H1 (cell line): Measurements from ENCODE around the gene MEF2C. TPM values are rescaled to one million over a fixed set of nuclear protein-coding genes. Genes with fewer than 3 reads are reported as not detected.

ENCODE experiments used
- CTCF ChIA-PET: fragments of 300-600 bp; sonication (Branson Sonifier 250); formaldehyde crosslinking; loops from one replicate; lab custom pipeline; 2021; ENCODE audit not compliant: partially characterized antibody; lab: Charles Lee
- POLR2A ChIA-PET: fragments of 300-600 bp; sonication (Branson Sonifier 250); formaldehyde crosslinking; loops from one replicate; lab custom pipeline; 2021; ENCODE audit warnings: inconsistent platforms; ENCODE audit not compliant: partially characterized antibody; lab: Charles Lee
- DNase-seq, 2 experiments: peaks; one replicate each; pipeline versions ENCODE4 v3.0.0 to v3.0.0-alpha.2; 2010 to 2022; ENCODE audit warnings: low spot score in 2 of 2, low read depth in 1 of 2, mixed read lengths in 1 of 2
- FAIRE-seq: peaks from 2 replicates; lab custom pipeline; 2011; peaks lifted over from hg19 to GRCh38; lab: Jason Lieb, UNC
- H2AFZ ChIP-seq: 2 replicates; pipeline ENCODE4 v1.8.1; 2012; ENCODE audit warnings: low read length, inconsistent platforms
- H2AK5ac ChIP-seq: 2 replicates; pipeline ENCODE4 v1.6.1; 2013; ENCODE audit warnings: low read depth, low read length
- H2BK120ac ChIP-seq: replicated peaks from 2 replicates; pipeline ENCODE3; 2013; ENCODE audit warnings: low read depth, low read length, inconsistent platforms
- H2BK12ac ChIP-seq: 2 replicates; pipeline ENCODE4 v1.6.1; 2013; ENCODE audit warnings: low read depth, low read length
- H2BK15ac ChIP-seq: 2 replicates; pipeline ENCODE4 v1.6.1; 2013; ENCODE audit warnings: low read length
- H2BK20ac ChIP-seq: 2 replicates; pipeline ENCODE4 v1.6.1; 2013; ENCODE audit warnings: low read length
- H2BK5ac ChIP-seq: 2 replicates; pipeline ENCODE4 v1.6.1; 2013; ENCODE audit warnings: low read depth, low read length
- H3K14ac ChIP-seq: 2 replicates; pipeline ENCODE4 v1.6.1; 2013; ENCODE audit warnings: inconsistent platforms; ENCODE audit not compliant: insufficient read length
- H3K18ac ChIP-seq: 2 replicates; pipeline ENCODE4 v1.6.1; 2013; ENCODE audit warnings: low read length; ENCODE audit errors: extremely low read depth
- H3K23ac ChIP-seq: 2 replicates; pipeline ENCODE4 v1.6.1; 2013; ENCODE audit warnings: inconsistent platforms; ENCODE audit not compliant: insufficient read length
- H3K23me2 ChIP-seq: 2 replicates; pipeline ENCODE4 v1.6.1; 2013; ENCODE audit warnings: low read depth, low read length
- H3K27ac ChIP-seq: 2 replicates; pipeline ENCODE4 v1.6.1; 2011; ENCODE audit warnings: low read depth, low read length, inconsistent platforms
- H3K27me3 ChIP-seq, 4 experiments: replicated peaks in 1 of 4; 1 replicate in 1 of 4; 2 replicates in 3 of 4; pipeline versions ENCODE4 v1.6.1 to v1.8.1; 2011 to 2013; ENCODE audit warnings: low read length in 3 of 4, mild to moderate bottlenecking in 3 of 4, inconsistent platforms in 2 of 4, mixed read lengths in 2 of 4, moderate library complexity in 1 of 4; ENCODE audit not compliant: control insufficient read depth in 3 of 4, insufficient read depth in 3 of 4; ENCODE audit errors: extremely low read depth in 1 of 4
- H3K36me3 ChIP-seq, 4 experiments: 2 replicates each; pipeline versions ENCODE4 v1.6.1 to v1.8.1; 2011 to 2013; ENCODE audit warnings: mild to moderate bottlenecking in 4 of 4, low read length in 3 of 4, moderate library complexity in 2 of 4, control low read depth in 1 of 4, inconsistent platforms in 1 of 4; ENCODE audit not compliant: insufficient read depth in 4 of 4, control insufficient read depth in 2 of 4
- H3K4ac ChIP-seq: replicated peaks from 2 replicates; pipeline ENCODE3; 2013; ENCODE audit warnings: low read length, low read depth, mixed read lengths, inconsistent platforms; ENCODE audit not compliant: insufficient read length
- H3K4me1 ChIP-seq, 4 experiments: replicated peaks in 1 of 4; 1 replicate in 1 of 4; 2 replicates in 3 of 4; pipeline versions ENCODE4 v1.6.1 to v1.8.1; 2011 to 2013; ENCODE audit warnings: low read length in 3 of 4, inconsistent platforms in 2 of 4, mixed read lengths in 1 of 4; ENCODE audit not compliant: insufficient read depth in 4 of 4, control insufficient read depth in 3 of 4
- H3K4me2 ChIP-seq, 2 experiments: 2 replicates each; pipeline versions ENCODE4 v1.6.1 to v1.8.1; 2011 to 2013; ENCODE audit warnings: low read depth in 2 of 2, low read length in 2 of 2, control low read depth in 1 of 2, inconsistent platforms in 1 of 2, mild to moderate bottlenecking in 1 of 2; ENCODE audit not compliant: insufficient read depth in 1 of 2
- H3K4me3 ChIP-seq, 4 experiments: fragments of 200-600, 300-600 bp in 1 of 4; sonication (generic), shearing (Covaris generic), sonication (Bioruptor Twin) in 1 of 4; 2 replicates each; pipeline versions ENCODE4 v1.5.1 to v1.8.1; 2011 to 2016; ENCODE audit warnings: low read length in 4 of 4, low read depth in 3 of 4, control low read depth in 2 of 4, inconsistent platforms in 2 of 4, mild to moderate bottlenecking in 2 of 4, mixed read lengths in 1 of 4, moderate library complexity in 1 of 4; ENCODE audit not compliant: insufficient read depth in 2 of 4; ENCODE audit errors: extremely low read depth in 1 of 4
- H3K56ac ChIP-seq: replicated peaks from 2 replicates; pipeline ENCODE3; 2013; ENCODE audit warnings: low read depth, mild to moderate bottlenecking, mixed read lengths, low read length, inconsistent platforms; ENCODE audit not compliant: insufficient read length
- H3K79me1 ChIP-seq: 2 replicates; pipeline ENCODE4 v1.6.1; 2013; ENCODE audit warnings: low read depth, low read length, control low read depth
- H3K79me2 ChIP-seq, 2 experiments: 2 replicates each; pipeline versions ENCODE4 v1.6.1 to v1.8.1; 2012 to 2013; ENCODE audit warnings: low read length in 2 of 2, mild to moderate bottlenecking in 2 of 2, inconsistent platforms in 1 of 2; ENCODE audit not compliant: insufficient read depth in 2 of 2, control insufficient read depth in 1 of 2
- H3K9ac ChIP-seq, 4 experiments: replicated peaks in 1 of 4; 1 replicate in 1 of 4; 2 replicates in 3 of 4; pipeline versions ENCODE4 v1.6.1 to v1.8.1; 2011 to 2013; ENCODE audit warnings: low read depth in 3 of 4, low read length in 3 of 4, control low read depth in 2 of 4, mild to moderate bottlenecking in 2 of 4, moderate library complexity in 2 of 4, inconsistent platforms in 1 of 4; ENCODE audit errors: extremely low read depth in 1 of 4
- H3K9me3 ChIP-seq, 2 experiments: 2 replicates each; pipeline versions ENCODE4 v1.6.1 to v1.8.1; 2012 to 2013; ENCODE audit warnings: mild to moderate bottlenecking in 2 of 2, moderate library complexity in 2 of 2, control low read depth in 1 of 2, inconsistent platforms in 1 of 2, low read depth in 1 of 2, low read length in 1 of 2, mixed read lengths in 1 of 2; ENCODE audit not compliant: insufficient read depth in 2 of 2
- H4K20me1 ChIP-seq, 2 experiments: replicated peaks in 1 of 2; 2 replicates each; pipeline versions ENCODE3 to v1.8.1; 2011 to 2013; ENCODE audit warnings: inconsistent platforms in 2 of 2, low read length in 2 of 2, mild to moderate bottlenecking in 1 of 2; ENCODE audit not compliant: insufficient read depth in 2 of 2, control insufficient read depth in 1 of 2
- H4K5ac ChIP-seq: 2 replicates; pipeline ENCODE4 v1.6.1; 2013; ENCODE audit warnings: low read length, low read depth, mixed read lengths, inconsistent platforms; ENCODE audit not compliant: insufficient read length
- H4K8ac ChIP-seq: 2 replicates; pipeline ENCODE4 v1.8.0; 2013; ENCODE audit warnings: mild to moderate bottlenecking, moderate library complexity, low read length, inconsistent platforms; ENCODE audit not compliant: insufficient read depth; ENCODE audit errors: extremely low read depth
- H4K91ac ChIP-seq: replicated peaks from 2 replicates; pipeline ENCODE3; 2013; ENCODE audit warnings: low read length, mixed read lengths, inconsistent platforms; ENCODE audit not compliant: insufficient read length
- EZH2 ChIP-seq: fragments of 200-600 bp; sonication (generic); IDR thresholded peaks from 2 replicates; pipeline ENCODE4 v1.7.1; 2012; ENCODE audit warnings: low read depth, mild to moderate bottlenecking, moderate library complexity, low read length, inconsistent platforms; ENCODE audit not compliant: severe bottlenecking
- WGBS, 2 experiments: shearing (Covaris generic) in 1 of 2; methylation state at CpG; one replicate each; pipeline versions ENCODE4 v1.1.6 to v1.1.7; 2013 to 2015; ENCODE audit warnings: low lambda C conversion rate in 2 of 2, mixed read lengths in 2 of 2, inconsistent platforms in 1 of 2, low coverage in 1 of 2, missing lambda C conversion rate in 1 of 2; ENCODE audit not compliant: insufficient replicate concordance in 2 of 2, insufficient coverage in 1 of 2, insufficient read length in 1 of 2; ENCODE audit errors: extremely low coverage in 1 of 2, missing lambda C conversion rate in 1 of 2; 5-methylcytosine and 5-hydroxymethylcytosine counted together
- polyA plus RNA-seq, 7 experiments: library from polyadenylated mRNA; depleted of rRNA in 3 of 7; stranded (reverse) in 5 of 7; unstranded in 2 of 7; fragments of >200 nt in 5 of 7; fragments of 200-250 nt in 2 of 7; gene quantifications; 1 replicate in 5 of 7; 2 replicates in 1 of 7; 4 replicates in 1 of 7; pipeline versions ENCODE4 v1.2.1 to v1.2.3, GENCODE V29; 2011 to 2013; ENCODE audit warnings: missing spikeins in 2 of 7, mixed read lengths in 2 of 7
- total RNA-seq: library from RNA; stranded (reverse); fragmentation: NEBNext Ultra II Directional; extraction: Animal tissue kit (Norgen Biotek cat#: 25700); gene quantifications from 2 replicates; pipeline ENCODE4 v1.2.1, GENCODE V29; 2021

The MEF2C gene
- total and polyA plus RNA-seq, 2 of the 8 experiments (the other 6 are each of a cell fraction or from before 2014, with no cell fraction given): 0.59 to 0.99 TPM

- Histone ChIP-seq H3K4ac (no peak overlapping the region), H2BK15ac (no peak overlapping the region), H2AK5ac (no peak overlapping the region), H2BK120ac (no peak overlapping the region), H3K36me3 (no peaks in the 10 kb centered on the region), H3K14ac (no peak overlapping the region), H3K4me3 (no peak overlapping the region), H2AFZ (no peak overlapping the region), H3K9ac (no peak overlapping the region), H3K56ac (no peak overlapping the region), H3K4me1 (peaks cover 0 to 8% (median 0%) of the 10 kb centered on the region in 4 experiments; a peak in 2 of 7 replicates), H3K18ac (no peak overlapping the region), H4K8ac (no peak overlapping the region), H3K23ac (no peak overlapping the region), H4K5ac (no peak overlapping the region), H3K79me1 (no peaks in the 10 kb centered on the region), H4K20me1 (no peaks in the 10 kb centered on the region), H3K4me2 (peak overlapping the region in 1 of 2 experiments; percentile 94; a peak in 1 of 4 replicates), H3K27me3 (peaks cover 0 to 30% (median 15%) of the 10 kb centered on the region in 4 experiments; a peak in 6 of 7 replicates), H2BK20ac (no peak overlapping the region), H3K79me2 (no peaks in the 10 kb centered on the region), H4K91ac (no peak overlapping the region), H3K9me3 (no peaks in the 10 kb centered on the region), H2BK12ac (no peak overlapping the region), H3K23me2 (peaks cover 21% of the 10 kb centered on the region), H3K27ac (no peak overlapping the region), H2BK5ac (no peak overlapping the region)
- ChIA-PET CTCF (interaction anchor here (0.5 to 0.6 kb wide), 2 partner anchors 1144 to 1919 kb away, joined by 3 to 4 read pairs; no protein-coding TSS in a partner anchor), POLR2A (interaction anchor here (1.2 kb wide), 1 partner anchor 12 kb away, joined by 3 read pairs; no protein-coding TSS in a partner anchor)
- WGBS, 2 experiments: 83% methylated on average over 1 of the region's 1 CpG; no CpG with 5 or more reads in 1 of the 2 experiments
- no peak for DNase-seq
- no peak for FAIRE-seq
- TF ChIP-seq EZH2: peak; percentile 10
Measured at GRCh38 chr5:88885002-88885401, 2.0 kb upstream of the MEF2C start.
